H1 (cell line): ENCODE data around the gene ECD. TPM values are rescaled to one million over a fixed set of nuclear protein-coding genes. Genes with fewer than 3 reads are reported as not detected.

ENCODE experiments used
- CTCF ChIA-PET: fragments of 300-600 bp; sonication (Branson Sonifier 250); formaldehyde crosslinking; loops from one replicate; lab custom pipeline; 2021; ENCODE audit not compliant: partially characterized antibody; lab: Charles Lee
- POLR2A ChIA-PET: fragments of 300-600 bp; sonication (Branson Sonifier 250); formaldehyde crosslinking; loops from one replicate; lab custom pipeline; 2021; ENCODE audit warnings: inconsistent platforms; ENCODE audit not compliant: partially characterized antibody; lab: Charles Lee
- DNase-seq, 2 experiments: peaks; one replicate each; pipeline versions ENCODE4 v3.0.0 to v3.0.0-alpha.2; 2010 to 2022; ENCODE audit warnings: low spot score in 2 of 2, low read depth in 1 of 2, mixed read lengths in 1 of 2
- FAIRE-seq: peaks from 2 replicates; lab custom pipeline; 2011; peaks lifted over from hg19 to GRCh38; lab: Jason Lieb, UNC
- H2AFZ ChIP-seq: 2 replicates; pipeline ENCODE4 v1.8.1; 2012; ENCODE audit warnings: low read length, inconsistent platforms
- H2AK5ac ChIP-seq: 2 replicates; pipeline ENCODE4 v1.6.1; 2013; ENCODE audit warnings: low read depth, low read length
- H2BK120ac ChIP-seq: replicated peaks from 2 replicates; pipeline ENCODE3; 2013; ENCODE audit warnings: low read depth, low read length, inconsistent platforms
- H2BK12ac ChIP-seq: 2 replicates; pipeline ENCODE4 v1.6.1; 2013; ENCODE audit warnings: low read depth, low read length
- H2BK15ac ChIP-seq: 2 replicates; pipeline ENCODE4 v1.6.1; 2013; ENCODE audit warnings: low read length
- H2BK20ac ChIP-seq: 2 replicates; pipeline ENCODE4 v1.6.1; 2013; ENCODE audit warnings: low read length
- H2BK5ac ChIP-seq: 2 replicates; pipeline ENCODE4 v1.6.1; 2013; ENCODE audit warnings: low read depth, low read length
- H3K14ac ChIP-seq: 2 replicates; pipeline ENCODE4 v1.6.1; 2013; ENCODE audit warnings: inconsistent platforms; ENCODE audit not compliant: insufficient read length
- H3K18ac ChIP-seq: 2 replicates; pipeline ENCODE4 v1.6.1; 2013; ENCODE audit warnings: low read length; ENCODE audit errors: extremely low read depth
- H3K23ac ChIP-seq: 2 replicates; pipeline ENCODE4 v1.6.1; 2013; ENCODE audit warnings: inconsistent platforms; ENCODE audit not compliant: insufficient read length
- H3K23me2 ChIP-seq: 2 replicates; pipeline ENCODE4 v1.6.1; 2013; ENCODE audit warnings: low read depth, low read length
- H3K27ac ChIP-seq: 2 replicates; pipeline ENCODE4 v1.6.1; 2011; ENCODE audit warnings: low read depth, low read length, inconsistent platforms
- H3K27me3 ChIP-seq, 4 experiments: replicated peaks in 1 of 4; 1 replicate in 1 of 4; 2 replicates in 3 of 4; pipeline versions ENCODE4 v1.6.1 to v1.8.1; 2011 to 2013; ENCODE audit warnings: low read length in 3 of 4, mild to moderate bottlenecking in 3 of 4, inconsistent platforms in 2 of 4, mixed read lengths in 2 of 4, moderate library complexity in 1 of 4; ENCODE audit not compliant: control insufficient read depth in 3 of 4, insufficient read depth in 3 of 4; ENCODE audit errors: extremely low read depth in 1 of 4
- H3K36me3 ChIP-seq, 4 experiments: 2 replicates each; pipeline versions ENCODE4 v1.6.1 to v1.8.1; 2011 to 2013; ENCODE audit warnings: mild to moderate bottlenecking in 4 of 4, low read length in 3 of 4, moderate library complexity in 2 of 4, control low read depth in 1 of 4, inconsistent platforms in 1 of 4; ENCODE audit not compliant: insufficient read depth in 4 of 4, control insufficient read depth in 2 of 4
- H3K4ac ChIP-seq: replicated peaks from 2 replicates; pipeline ENCODE3; 2013; ENCODE audit warnings: low read length, low read depth, mixed read lengths, inconsistent platforms; ENCODE audit not compliant: insufficient read length
- H3K4me1 ChIP-seq, 4 experiments: replicated peaks in 1 of 4; 1 replicate in 1 of 4; 2 replicates in 3 of 4; pipeline versions ENCODE4 v1.6.1 to v1.8.1; 2011 to 2013; ENCODE audit warnings: low read length in 3 of 4, inconsistent platforms in 2 of 4, mixed read lengths in 1 of 4; ENCODE audit not compliant: insufficient read depth in 4 of 4, control insufficient read depth in 3 of 4
- H3K4me2 ChIP-seq, 2 experiments: 2 replicates each; pipeline versions ENCODE4 v1.6.1 to v1.8.1; 2011 to 2013; ENCODE audit warnings: low read depth in 2 of 2, low read length in 2 of 2, control low read depth in 1 of 2, inconsistent platforms in 1 of 2, mild to moderate bottlenecking in 1 of 2; ENCODE audit not compliant: insufficient read depth in 1 of 2
- H3K4me3 ChIP-seq, 4 experiments: fragments of 200-600, 300-600 bp in 1 of 4; sonication (generic), shearing (Covaris generic), sonication (Bioruptor Twin) in 1 of 4; 2 replicates each; pipeline versions ENCODE4 v1.5.1 to v1.8.1; 2011 to 2016; ENCODE audit warnings: low read length in 4 of 4, low read depth in 3 of 4, control low read depth in 2 of 4, inconsistent platforms in 2 of 4, mild to moderate bottlenecking in 2 of 4, mixed read lengths in 1 of 4, moderate library complexity in 1 of 4; ENCODE audit not compliant: insufficient read depth in 2 of 4; ENCODE audit errors: extremely low read depth in 1 of 4
- H3K56ac ChIP-seq: replicated peaks from 2 replicates; pipeline ENCODE3; 2013; ENCODE audit warnings: low read depth, mild to moderate bottlenecking, mixed read lengths, low read length, inconsistent platforms; ENCODE audit not compliant: insufficient read length
- H3K79me1 ChIP-seq: 2 replicates; pipeline ENCODE4 v1.6.1; 2013; ENCODE audit warnings: low read depth, low read length, control low read depth
- H3K79me2 ChIP-seq, 2 experiments: 2 replicates each; pipeline versions ENCODE4 v1.6.1 to v1.8.1; 2012 to 2013; ENCODE audit warnings: low read length in 2 of 2, mild to moderate bottlenecking in 2 of 2, inconsistent platforms in 1 of 2; ENCODE audit not compliant: insufficient read depth in 2 of 2, control insufficient read depth in 1 of 2
- H3K9ac ChIP-seq, 4 experiments: replicated peaks in 1 of 4; 1 replicate in 1 of 4; 2 replicates in 3 of 4; pipeline versions ENCODE4 v1.6.1 to v1.8.1; 2011 to 2013; ENCODE audit warnings: low read depth in 3 of 4, low read length in 3 of 4, control low read depth in 2 of 4, mild to moderate bottlenecking in 2 of 4, moderate library complexity in 2 of 4, inconsistent platforms in 1 of 4; ENCODE audit errors: extremely low read depth in 1 of 4
- H3K9me3 ChIP-seq, 2 experiments: 2 replicates each; pipeline versions ENCODE4 v1.6.1 to v1.8.1; 2012 to 2013; ENCODE audit warnings: mild to moderate bottlenecking in 2 of 2, moderate library complexity in 2 of 2, control low read depth in 1 of 2, inconsistent platforms in 1 of 2, low read depth in 1 of 2, low read length in 1 of 2, mixed read lengths in 1 of 2; ENCODE audit not compliant: insufficient read depth in 2 of 2
- H4K20me1 ChIP-seq, 2 experiments: replicated peaks in 1 of 2; 2 replicates each; pipeline versions ENCODE3 to v1.8.1; 2011 to 2013; ENCODE audit warnings: inconsistent platforms in 2 of 2, low read length in 2 of 2, mild to moderate bottlenecking in 1 of 2; ENCODE audit not compliant: insufficient read depth in 2 of 2, control insufficient read depth in 1 of 2
- H4K5ac ChIP-seq: 2 replicates; pipeline ENCODE4 v1.6.1; 2013; ENCODE audit warnings: low read length, low read depth, mixed read lengths, inconsistent platforms; ENCODE audit not compliant: insufficient read length
- H4K8ac ChIP-seq: 2 replicates; pipeline ENCODE4 v1.8.0; 2013; ENCODE audit warnings: mild to moderate bottlenecking, moderate library complexity, low read length, inconsistent platforms; ENCODE audit not compliant: insufficient read depth; ENCODE audit errors: extremely low read depth
- H4K91ac ChIP-seq: replicated peaks from 2 replicates; pipeline ENCODE3; 2013; ENCODE audit warnings: low read length, mixed read lengths, inconsistent platforms; ENCODE audit not compliant: insufficient read length
- RXRA ChIP-seq: IDR thresholded peaks from 2 replicates; pipeline ENCODE4 v1.6.1; 2011; ENCODE audit warnings: low read depth, mild to moderate bottlenecking, low read length, moderate library complexity; ENCODE audit not compliant: insufficient read depth
- WGBS, 2 experiments: shearing (Covaris generic) in 1 of 2; methylation state at CpG; one replicate each; pipeline versions ENCODE4 v1.1.6 to v1.1.7; 2013 to 2015; ENCODE audit warnings: low lambda C conversion rate in 2 of 2, mixed read lengths in 2 of 2, inconsistent platforms in 1 of 2, low coverage in 1 of 2, missing lambda C conversion rate in 1 of 2; ENCODE audit not compliant: insufficient replicate concordance in 2 of 2, insufficient coverage in 1 of 2, insufficient read length in 1 of 2; ENCODE audit errors: extremely low coverage in 1 of 2, missing lambda C conversion rate in 1 of 2; 5-methylcytosine and 5-hydroxymethylcytosine counted together
- polyA plus RNA-seq, 7 experiments: library from polyadenylated mRNA; depleted of rRNA in 3 of 7; stranded (reverse) in 5 of 7; unstranded in 2 of 7; fragments of >200 nt in 5 of 7; fragments of 200-250 nt in 2 of 7; gene quantifications; 1 replicate in 5 of 7; 2 replicates in 1 of 7; 4 replicates in 1 of 7; pipeline versions ENCODE4 v1.2.1 to v1.2.3, GENCODE V29; 2011 to 2013; ENCODE audit warnings: missing spikeins in 2 of 7, mixed read lengths in 2 of 7
- total RNA-seq: library from RNA; stranded (reverse); fragmentation: NEBNext Ultra II Directional; extraction: Animal tissue kit (Norgen Biotek cat#: 25700); gene quantifications from 2 replicates; pipeline ENCODE4 v1.2.1, GENCODE V29; 2021

ECD gene
- total and polyA plus RNA-seq, 2 of the 8 experiments (the other 6 are each of a cell fraction or from before 2014, with no cell fraction given): 27.1 to 38.0 TPM

DNA sequence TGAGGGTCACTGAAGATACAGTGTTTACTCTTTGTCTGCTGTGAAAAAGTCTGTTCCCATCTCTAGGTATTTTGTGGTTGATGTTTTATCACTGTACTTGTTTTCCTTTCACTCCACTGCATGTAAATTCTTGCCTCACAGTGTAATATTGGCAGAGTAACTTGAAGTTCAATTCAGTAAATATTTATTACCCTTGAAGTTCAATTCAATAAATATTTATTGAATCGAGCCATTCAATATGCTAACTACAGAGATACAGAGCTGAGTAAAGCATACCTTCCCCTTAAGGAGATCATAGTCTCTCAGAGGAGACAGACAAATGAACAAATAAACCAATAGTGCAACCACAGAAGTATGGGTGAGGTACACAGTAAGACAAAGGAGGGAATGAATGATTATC lies 48.4 kb downstream of the ECD start:
- H4K20me1 ChIP-seq: no peaks in the 10 kb centered on the region
- H4K8ac ChIP-seq: no peak overlapping the region
- H3K4me3 ChIP-seq: no peak overlapping the region
- no peak overlapping the region for H3K56ac ChIP-seq
- H3K79me2 ChIP-seq: no peaks in the 10 kb centered on the region
- FAIRE-seq: no peak
- H3K4me2 ChIP-seq: no peak overlapping the region
- H2BK15ac ChIP-seq: no peak overlapping the region
- H3K9me3 ChIP-seq: no peaks in the 10 kb centered on the region
- H4K91ac ChIP-seq: no peak overlapping the region
- H3K79me1 ChIP-seq: no peaks in the 10 kb centered on the region
- no peaks in the 10 kb centered on the region for H3K36me3 ChIP-seq
- H4K5ac ChIP-seq: no peak overlapping the region
- no peak overlapping the region for H2BK5ac ChIP-seq
- POLR2A ChIA-PET: interaction anchor here (0.9 to 1.5 kb wide), 2 partner anchors 9 to 16 kb away, joined by 3 read pairs; partner anchors contain the start of gene NUDT13
- no peak overlapping the region for H2AFZ ChIP-seq
- H3K4me1 ChIP-seq: 0 out of 7 replicates have a peak, but pooled peaks cover 0 to 3% (median under 1%) of the 10 kb centered on the region in 4 experiments
- H3K23me2 ChIP-seq: no peaks in the 10 kb centered on the region
- no peaks in the 10 kb centered on the region for H3K27me3 ChIP-seq
- no peak overlapping the region for H3K27ac ChIP-seq
- no peak overlapping the region for H3K9ac ChIP-seq
- TF ChIP-seq RXRA: no peak
- TF ChIP-seq, all 59 proteins: peak for 0
- no peak overlapping the region for H3K18ac ChIP-seq
- no peak for DNase-seq
- no peak overlapping the region for H2BK120ac ChIP-seq
- CTCF ChIA-PET: no interaction called here
- H2AK5ac ChIP-seq: no peak overlapping the region
- no peak overlapping the region for H3K23ac ChIP-seq
- no peak overlapping the region for H3K14ac ChIP-seq
- 92% methylated on average over 1 of the region's 1 CpG; no CpG with 5 or more reads in 1 of the 2 experiments for WGBS, 2 experiments
- no peak overlapping the region for H2BK12ac ChIP-seq
- H2BK20ac ChIP-seq: no peak overlapping the region
- H3K4ac ChIP-seq: no peak overlapping the region
